HL-60 (cell line): Measurements from ENCODE around the gene ARHGAP30.

Experiments
- DNase-seq, 2 experiments: peaks; one replicate each; pipeline ENCODE4 v3.0.0-alpha.2; 2010 to 2020; ENCODE audit warnings: low read depth in 1 of 2, low spot score in 1 of 2
- H3K27ac ChIP-seq: fragments of 250-450 bp; sonication (Bioruptor Pico); replicated peaks from 2 replicates; pipeline ENCODE4 v1.5.1; 2020; ENCODE audit warnings: mild to moderate bottlenecking, moderate library complexity
- H3K27me3 ChIP-seq: fragments of 250-450 bp; sonication (Bioruptor Pico); 2 replicates; pipeline ENCODE4 v1.5.1; 2021; ENCODE audit warnings: mild to moderate bottlenecking, moderate library complexity; ENCODE audit not compliant: insufficient read depth, poor library complexity, severe bottlenecking
- H3K4me3 ChIP-seq: replicated peaks from 2 replicates; pipeline ENCODE4 v1.5.1; 2011; ENCODE audit warnings: mild to moderate bottlenecking, control low read depth, low read length; ENCODE audit not compliant: insufficient read depth
- GABPA ChIP-seq: IDR thresholded peaks from 2 replicates; pipeline ENCODE4 v1.6.1; 2012; ENCODE audit warnings: low read depth
- POLR2AphosphoS5 ChIP-seq: IDR thresholded peaks from 2 replicates; pipeline ENCODE4 v1.6.1; 2012; ENCODE audit warnings: low read depth
- SPI1 ChIP-seq: IDR thresholded peaks from 2 replicates; pipeline ENCODE4 v1.6.1; 2012; ENCODE audit warnings: low read depth, mild to moderate bottlenecking, borderline replicate concordance
- TF ChIP-seq, protein P1 (sequence below): IDR thresholded peaks from one replicate; pipeline ENCODE4 v1.5.1; 2011; ENCODE audit warnings: low read length, control low read depth, inconsistent platforms; ENCODE audit not compliant: insufficient read depth
- TF ChIP-seq, protein P2 (sequence below): IDR thresholded peaks from 2 replicates; pipeline ENCODE4 v1.6.1; 2012; ENCODE audit warnings: low read depth; ENCODE audit not compliant: insufficient replicate concordance

The ARHGAP30 gene

DNA sequence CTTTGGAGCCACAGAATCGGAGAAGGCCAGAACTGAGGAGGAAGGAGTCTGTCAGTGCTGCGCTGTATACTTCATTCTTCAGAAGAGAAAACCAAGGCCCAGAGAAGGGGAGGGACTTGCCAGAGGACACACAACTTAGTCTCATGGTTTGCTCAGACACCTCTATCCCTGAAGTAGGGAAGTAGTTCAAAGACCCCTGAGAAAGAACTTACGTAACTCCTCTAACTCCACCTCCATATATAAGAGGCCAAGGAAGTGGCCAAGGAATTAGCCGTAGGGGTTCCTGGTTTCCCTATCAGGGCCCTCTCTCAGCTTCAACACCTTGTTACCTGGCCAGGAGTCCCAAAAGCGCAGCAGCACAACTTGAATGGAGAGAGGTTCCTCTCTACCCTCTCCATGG, 20.2 kb upstream of the ARHGAP30 start:
- Histone ChIP-seq H3K27ac (no peak overlapping the region), H3K27me3 (no peaks in the 10 kb centered on the region), H3K4me3 (no peak overlapping the region)
- TF ChIP-seq, protein P1, sequence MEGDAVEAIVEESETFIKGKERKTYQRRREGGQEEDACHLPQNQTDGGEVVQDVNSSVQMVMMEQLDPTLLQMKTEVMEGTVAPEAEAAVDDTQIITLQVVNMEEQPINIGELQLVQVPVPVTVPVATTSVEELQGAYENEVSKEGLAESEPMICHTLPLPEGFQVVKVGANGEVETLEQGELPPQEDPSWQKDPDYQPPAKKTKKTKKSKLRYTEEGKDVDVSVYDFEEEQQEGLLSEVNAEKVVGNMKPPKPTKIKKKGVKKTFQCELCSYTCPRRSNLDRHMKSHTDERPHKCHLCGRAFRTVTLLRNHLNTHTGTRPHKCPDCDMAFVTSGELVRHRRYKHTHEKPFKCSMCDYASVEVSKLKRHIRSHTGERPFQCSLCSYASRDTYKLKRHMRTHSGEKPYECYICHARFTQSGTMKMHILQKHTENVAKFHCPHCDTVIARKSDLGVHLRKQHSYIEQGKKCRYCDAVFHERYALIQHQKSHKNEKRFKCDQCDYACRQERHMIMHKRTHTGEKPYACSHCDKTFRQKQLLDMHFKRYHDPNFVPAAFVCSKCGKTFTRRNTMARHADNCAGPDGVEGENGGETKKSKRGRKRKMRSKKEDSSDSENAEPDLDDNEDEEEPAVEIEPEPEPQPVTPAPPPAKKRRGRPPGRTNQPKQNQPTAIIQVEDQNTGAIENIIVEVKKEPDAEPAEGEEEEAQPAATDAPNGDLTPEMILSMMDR, result no peak
- no peak for TF ChIP-seq SPI1
- TF ChIP-seq POLR2AphosphoS5, result no peak
- no peak for TF ChIP-seq GABPA
- TF ChIP-seq, protein P2, sequence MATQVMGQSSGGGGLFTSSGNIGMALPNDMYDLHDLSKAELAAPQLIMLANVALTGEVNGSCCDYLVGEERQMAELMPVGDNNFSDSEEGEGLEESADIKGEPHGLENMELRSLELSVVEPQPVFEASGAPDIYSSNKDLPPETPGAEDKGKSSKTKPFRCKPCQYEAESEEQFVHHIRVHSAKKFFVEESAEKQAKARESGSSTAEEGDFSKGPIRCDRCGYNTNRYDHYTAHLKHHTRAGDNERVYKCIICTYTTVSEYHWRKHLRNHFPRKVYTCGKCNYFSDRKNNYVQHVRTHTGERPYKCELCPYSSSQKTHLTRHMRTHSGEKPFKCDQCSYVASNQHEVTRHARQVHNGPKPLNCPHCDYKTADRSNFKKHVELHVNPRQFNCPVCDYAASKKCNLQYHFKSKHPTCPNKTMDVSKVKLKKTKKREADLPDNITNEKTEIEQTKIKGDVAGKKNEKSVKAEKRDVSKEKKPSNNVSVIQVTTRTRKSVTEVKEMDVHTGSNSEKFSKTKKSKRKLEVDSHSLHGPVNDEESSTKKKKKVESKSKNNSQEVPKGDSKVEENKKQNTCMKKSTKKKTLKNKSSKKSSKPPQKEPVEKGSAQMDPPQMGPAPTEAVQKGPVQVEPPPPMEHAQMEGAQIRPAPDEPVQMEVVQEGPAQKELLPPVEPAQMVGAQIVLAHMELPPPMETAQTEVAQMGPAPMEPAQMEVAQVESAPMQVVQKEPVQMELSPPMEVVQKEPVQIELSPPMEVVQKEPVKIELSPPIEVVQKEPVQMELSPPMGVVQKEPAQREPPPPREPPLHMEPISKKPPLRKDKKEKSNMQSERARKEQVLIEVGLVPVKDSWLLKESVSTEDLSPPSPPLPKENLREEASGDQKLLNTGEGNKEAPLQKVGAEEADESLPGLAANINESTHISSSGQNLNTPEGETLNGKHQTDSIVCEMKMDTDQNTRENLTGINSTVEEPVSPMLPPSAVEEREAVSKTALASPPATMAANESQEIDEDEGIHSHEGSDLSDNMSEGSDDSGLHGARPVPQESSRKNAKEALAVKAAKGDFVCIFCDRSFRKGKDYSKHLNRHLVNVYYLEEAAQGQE, result no peak
- no peak for DNase-seq

DNA sequence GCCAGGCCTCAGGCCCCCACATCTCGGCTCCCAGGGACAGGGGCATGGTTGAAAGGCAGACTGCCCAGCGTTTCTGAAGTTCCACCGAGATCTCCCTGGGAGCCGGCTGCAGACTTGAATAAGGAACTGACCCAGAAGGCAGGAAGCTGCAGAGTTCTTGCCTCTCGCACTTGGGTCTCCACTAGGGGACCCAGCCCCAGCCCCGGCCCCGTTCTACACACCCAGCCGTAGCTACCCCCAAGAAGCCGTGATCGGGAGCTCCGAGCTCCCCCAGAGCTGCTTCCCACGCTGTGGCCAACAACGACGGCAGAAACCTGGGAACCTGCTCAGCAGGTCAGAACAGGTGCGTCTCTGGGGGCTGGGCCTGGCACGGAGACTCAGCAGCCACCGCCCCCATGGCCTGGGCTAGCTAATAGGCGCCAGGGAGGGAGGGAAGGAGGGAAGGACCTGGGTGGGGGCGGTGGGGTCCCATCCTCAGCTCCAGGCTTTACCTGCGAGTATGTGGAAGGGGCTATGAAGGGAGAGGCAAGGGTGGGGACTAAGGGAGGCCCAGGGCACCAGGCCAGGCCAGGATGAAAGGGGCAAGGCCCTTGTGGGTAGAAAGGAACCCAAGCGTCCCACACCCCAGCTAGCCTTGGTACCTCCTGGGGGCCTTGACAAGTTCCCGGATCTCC, 19.7 kb upstream of the ARHGAP30 start, which contains the start of gene NECTIN4:
Gene NECTIN4, minus strand, starts transcription at position 308 of the 674 bp plus-strand sequence. Its CDS starts 262 bp downstream, at position 46.
- no peaks in the 10 kb centered on the region for H3K27me3 ChIP-seq
- no peak within 1 kb of the TSS for H3K27ac ChIP-seq
- no peak for DNase-seq
- TF ChIP-seq SPI1 (no peak), POLR2AphosphoS5 (no peak), GABPA (no peak)
- TF ChIP-seq, protein P1, result no peak
- TF ChIP-seq, protein P2, result no peak
- H3K4me3 ChIP-seq, result no peak within 1 kb of the TSS

DNA sequence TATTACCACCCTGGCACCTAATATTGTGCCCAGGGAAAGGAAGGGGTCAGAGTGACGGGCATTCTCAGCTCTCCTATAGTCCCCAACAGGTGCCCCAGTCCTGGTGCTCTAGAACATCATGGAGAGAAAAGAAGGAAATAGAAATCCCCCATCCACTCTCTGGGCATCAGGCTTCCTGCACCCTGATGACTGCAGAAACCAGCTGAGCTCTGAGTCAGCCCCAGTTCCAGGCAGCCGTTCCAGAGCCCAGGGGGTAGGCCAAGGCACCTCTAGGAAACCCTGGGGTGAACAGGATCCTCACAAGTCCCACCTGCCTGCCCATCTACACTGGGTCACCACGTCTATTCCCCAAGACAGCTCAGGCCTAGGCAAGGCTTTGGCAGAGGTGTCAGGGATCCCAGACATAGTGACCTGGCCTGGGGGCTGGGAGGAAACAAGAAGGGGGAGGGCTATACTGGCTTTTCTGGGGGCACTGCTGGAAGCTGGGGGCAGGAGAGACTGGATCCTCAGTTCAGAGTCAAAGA, 19.0 kb upstream of the ARHGAP30 start:
- Histone ChIP-seq H3K4me3 (no peak overlapping the region), H3K27ac (no peak overlapping the region), H3K27me3 (no peaks in the 10 kb centered on the region)
- no peak for DNase-seq
- TF ChIP-seq GABPA (no peak), SPI1 (no peak), POLR2AphosphoS5 (no peak)
- TF ChIP-seq, protein P2, result no peak
- TF ChIP-seq, protein P1, result no peak
